HuH-7 (cell line): ENCODE data around the gene EFNA5.

Experiments used
- DNase-seq: peaks from one replicate; pipeline ENCODE4 v3.0.0; 2011; ENCODE audit warnings: low spot score

Gene EFNA5

DNA sequence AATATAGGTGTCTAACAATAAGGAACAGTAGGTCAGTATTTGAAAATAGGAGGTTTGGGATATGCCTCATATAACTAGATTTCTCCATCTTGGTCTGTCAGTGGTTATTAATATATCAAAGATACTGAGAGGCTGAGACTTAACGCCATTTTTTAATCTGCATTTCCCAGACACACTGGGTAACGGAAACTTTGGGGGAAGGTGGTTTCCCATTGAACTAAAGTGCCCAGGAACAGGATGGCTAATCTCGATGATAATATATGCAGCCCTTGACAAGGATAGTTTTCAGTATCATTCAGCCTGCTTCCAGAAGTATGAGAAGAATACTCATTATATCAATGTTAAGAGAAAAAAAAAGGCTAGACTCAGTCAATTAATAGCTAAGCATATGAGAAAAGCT, 30.7 kb downstream of the EFNA5 start:
- DNase-seq, result no peak

- no peak for DNase-seq
Measured at GRCh38 chr5:107636555-107636954, 34.2 kb downstream of the EFNA5 start.

DNA sequence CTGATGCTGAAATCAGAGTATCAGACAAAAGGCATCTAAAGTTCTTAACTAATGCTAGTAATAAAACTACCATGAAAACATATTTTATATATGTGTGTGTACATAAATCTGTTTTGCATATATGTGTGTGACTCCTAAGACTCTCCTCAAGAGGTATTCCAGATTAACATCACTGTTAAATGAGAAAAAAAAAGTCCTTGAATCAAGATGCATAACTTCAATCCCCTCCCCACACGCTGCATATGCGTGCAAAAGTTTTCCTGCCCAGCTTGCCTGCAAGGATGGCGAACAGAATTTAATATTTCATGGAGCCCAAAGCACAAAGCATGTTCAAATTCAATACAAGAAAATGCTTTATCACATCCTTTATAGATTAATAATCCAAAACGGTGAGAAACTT, 34.7 kb downstream of the EFNA5 start:
- DNase-seq, result no peak

- no peak for DNase-seq
Measured at GRCh38 chr5:107634981-107635848, 35.5 kb downstream of the EFNA5 start.

DNA sequence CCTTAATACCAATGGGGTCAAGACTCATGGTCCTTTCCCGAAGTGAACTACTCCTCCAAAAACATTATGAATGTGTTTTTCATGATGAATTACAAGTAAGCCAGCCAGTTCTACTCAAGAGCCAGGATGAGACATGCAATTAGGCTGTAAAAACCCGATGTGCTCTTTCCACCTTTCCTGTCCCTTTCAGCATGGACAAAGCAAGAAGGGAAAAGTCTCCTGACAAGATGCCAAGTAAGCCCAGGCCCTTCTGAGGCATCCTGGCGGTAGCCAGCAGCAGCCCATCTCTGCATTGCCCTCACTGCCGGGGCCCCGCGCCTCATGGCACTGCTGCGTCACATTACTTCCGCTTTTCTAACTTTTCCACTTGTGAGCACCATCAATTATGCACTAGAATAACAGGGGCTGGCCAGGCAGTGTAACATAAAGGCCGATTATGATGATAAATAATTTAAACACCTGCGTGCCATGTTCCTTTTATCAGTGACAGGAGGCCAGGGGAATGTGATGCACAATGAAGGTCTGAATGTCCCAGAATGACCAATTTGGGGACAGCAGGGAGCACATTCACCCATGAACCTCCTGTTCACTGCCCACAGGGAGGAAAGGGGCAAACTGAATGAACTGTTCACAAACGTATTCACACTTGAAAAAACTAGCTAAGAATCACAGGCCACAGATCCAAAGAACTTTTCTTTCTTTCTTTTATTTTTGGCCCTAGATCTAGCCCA, 37.4 kb downstream of the EFNA5 start:
- no peak for DNase-seq

DNA sequence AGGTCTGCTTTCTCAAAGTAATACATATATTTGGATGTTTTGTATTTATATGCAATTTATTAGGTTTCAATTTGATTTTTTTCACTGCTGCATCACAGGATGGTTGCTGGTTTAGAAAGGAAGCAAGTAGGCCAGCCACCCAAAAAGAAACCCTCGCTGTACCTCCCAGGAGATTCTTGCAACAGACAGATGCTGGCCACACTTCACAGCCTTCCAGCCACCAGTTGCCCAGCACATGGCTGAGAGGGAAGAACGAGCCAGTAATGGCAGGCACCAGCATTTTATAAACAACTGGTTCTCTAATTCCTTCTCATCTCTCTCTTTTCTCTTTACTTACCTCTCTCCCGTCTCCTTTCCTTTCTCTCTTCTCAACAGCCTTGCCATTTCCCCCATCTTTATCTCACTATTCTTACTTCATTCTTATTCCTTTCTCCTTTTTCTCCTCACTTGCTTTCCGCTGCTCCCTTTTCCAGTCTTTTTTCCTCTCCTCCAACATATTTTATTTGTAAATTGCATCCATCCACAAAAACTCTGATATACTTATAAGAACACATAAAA, 38.9 kb downstream of the EFNA5 start:
- no peak for DNase-seq

DNA sequence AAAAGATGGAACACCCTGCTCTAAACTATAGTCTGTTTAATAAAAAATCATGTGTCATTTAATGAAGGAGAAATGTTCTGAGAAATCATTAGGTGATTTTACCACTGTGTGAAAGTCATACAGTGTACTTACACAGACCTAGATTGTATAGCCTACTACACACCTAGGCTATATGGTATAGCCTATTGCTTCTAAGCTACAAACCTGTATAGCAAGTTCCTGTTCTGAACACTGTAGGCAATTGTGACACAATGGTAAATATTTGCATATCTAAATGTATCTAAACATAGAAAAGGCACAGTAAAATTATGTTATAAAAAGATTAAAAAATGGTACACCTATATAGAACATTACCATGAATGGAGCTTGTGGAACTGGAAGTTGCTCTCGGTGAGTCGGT, 40.6 kb downstream of the EFNA5 start:
- no peak for DNase-seq

GRCh38 chr5:107624235-107624634, 46.5 kb downstream of the EFNA5 start:
- DNase-seq, result no peak

DNA sequence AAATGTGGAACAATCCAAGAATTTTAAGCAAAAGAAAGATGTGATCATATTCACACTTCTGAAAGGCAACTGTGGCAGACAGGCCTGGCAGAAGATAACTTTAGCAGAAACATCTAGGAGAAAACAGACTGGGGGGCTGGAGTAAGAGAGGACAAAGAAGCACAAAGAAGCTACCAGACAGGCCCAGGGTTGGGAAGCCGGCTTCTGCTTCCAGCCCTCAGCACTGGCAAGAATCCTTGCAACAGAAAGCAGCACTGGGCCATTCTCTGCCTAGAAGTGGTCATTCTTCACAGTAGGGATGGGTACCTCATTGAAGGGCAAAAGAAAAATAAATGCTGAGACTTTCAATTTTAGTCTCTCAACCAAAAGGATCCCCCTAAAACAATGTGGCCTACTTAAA, 49.6 kb downstream of the EFNA5 start:
- no peak for DNase-seq

- no peak for DNase-seq
Measured at GRCh38 chr5:107619781-107620180, 51.0 kb downstream of the EFNA5 start.

GRCh38 chr5:107618242-107618641, 52.5 kb downstream of the EFNA5 start:
- no peak for DNase-seq

GRCh38 chr5:107617052-107617451, 53.7 kb downstream of the EFNA5 start:
- DNase-seq, result no peak

DNA sequence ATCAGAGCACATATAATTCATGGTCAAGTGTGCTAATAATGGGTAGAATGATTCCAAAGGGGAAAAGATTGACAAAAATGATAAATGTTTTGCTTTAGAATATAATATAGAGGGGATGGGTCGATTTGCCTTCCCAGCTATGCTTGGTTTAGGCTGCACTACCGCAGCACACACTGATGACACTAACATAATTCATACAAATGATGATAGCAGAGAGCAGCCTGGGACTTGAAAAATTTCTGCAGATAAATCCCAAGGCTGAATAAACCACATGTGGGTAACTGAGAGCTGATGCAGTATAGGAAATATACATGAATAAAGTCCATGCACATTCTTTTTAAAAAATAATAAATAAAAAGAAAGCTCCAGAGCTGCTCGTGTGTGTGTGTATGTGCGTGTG, 54.5 kb downstream of the EFNA5 start:
- DNase-seq, result no peak

GRCh38 chr5:107615299-107615817, 55.4 kb downstream of the EFNA5 start:
- DNase-seq, result no peak

- DNase-seq, result no peak
Measured at GRCh38 chr5:107612541-107612940, 58.2 kb downstream of the EFNA5 start.

GRCh38 chr5:107610798-107611197, 59.9 kb downstream of the EFNA5 start:
- DNase-seq, result no peak

- no peak for DNase-seq
Measured at GRCh38 chr5:107607671-107608345, 62.9 kb downstream of the EFNA5 start.

- no peak for DNase-seq
Measured at GRCh38 chr5:107607196-107607595, 63.5 kb downstream of the EFNA5 start.

- DNase-seq, result no peak
Measured at GRCh38 chr5:107605596-107606125, 65.1 kb downstream of the EFNA5 start.

GRCh38 chr5:107604990-107605389, 65.7 kb downstream of the EFNA5 start:
- no peak for DNase-seq

DNA sequence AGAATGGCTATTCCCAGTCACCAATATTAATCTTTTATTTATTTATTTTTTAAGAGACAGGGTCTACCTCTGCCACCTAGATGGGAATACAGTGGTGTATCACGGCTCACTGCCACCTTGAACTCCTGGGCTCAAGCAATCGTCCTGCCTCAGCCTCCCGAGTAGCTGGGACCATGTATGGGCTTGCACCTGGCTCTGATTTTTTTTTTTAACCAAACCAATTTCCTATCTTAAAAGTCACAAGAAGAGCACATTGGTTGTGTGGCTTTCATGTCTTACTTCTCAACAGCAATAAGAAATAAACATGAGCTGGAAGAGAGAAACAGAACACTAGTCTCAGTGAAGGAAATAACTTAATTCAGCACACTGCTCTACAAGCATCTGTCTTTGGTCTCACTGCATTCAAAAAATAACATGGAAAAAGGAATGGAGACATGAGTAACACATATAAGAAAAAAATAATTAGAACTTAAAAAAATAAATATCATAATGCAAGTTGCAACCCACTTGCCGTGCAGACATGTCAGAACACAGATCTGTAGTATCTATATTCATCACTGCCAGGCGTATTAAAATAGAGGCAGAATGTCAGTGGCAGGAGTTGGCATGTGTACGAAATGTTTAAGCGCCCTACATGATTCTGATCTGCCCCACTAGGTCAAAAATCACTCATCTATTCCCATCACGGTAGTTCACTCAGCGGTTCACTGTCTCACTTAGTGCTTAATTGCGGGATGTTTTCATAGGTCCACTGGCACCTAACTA, 66.4 kb downstream of the EFNA5 start:
- DNase-seq, result no peak
